CD4-positive, alpha-beta T cell treated with Interleukin-6 for 4 hours (primary cell): ENCODE data around the gene OR56B4.

Experiments
- DNase-seq: peaks from one replicate; pipeline ENCODE4 v3.0.0-alpha.2; 2020; ENCODE audit warnings: mixed read lengths

The OR56B4 gene

DNA sequence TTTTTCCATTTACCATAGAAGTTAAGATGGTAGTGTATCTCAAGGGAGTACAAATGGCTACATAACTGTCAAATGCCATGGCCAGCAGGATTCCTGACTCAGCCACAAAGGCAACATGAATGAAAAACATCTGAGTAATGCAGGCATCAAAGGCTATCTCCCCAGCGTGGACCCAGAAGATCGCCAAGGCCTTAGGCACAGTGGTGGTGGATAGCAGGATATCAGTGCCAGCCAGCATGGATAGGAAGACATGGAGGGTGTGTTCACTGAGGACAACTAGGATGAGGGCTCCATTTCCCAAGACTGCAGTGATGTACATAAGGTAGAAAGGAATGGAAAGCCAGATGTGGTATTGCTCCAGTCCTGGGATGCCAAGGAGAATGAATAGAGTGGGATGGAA, 44.6 kb downstream of the OR56B4 start:
- DNase-seq = no peak

- DNase-seq = no peak
Measured at GRCh38 chr11:6156628-6157359, 49.3 kb downstream of the OR56B4 start.
